Parathyroid adenoma (tissue), 2 donors: ENCODE data around the gene TMEM63A.

Experiments used
- H2AFZ ChIP-seq: fragments of 300-600 bp; sonication (generic); one replicate; pipeline ENCODE4 v1.7.0; 2017; ENCODE audit warnings: antibody characterized with exemption, mild to moderate bottlenecking
- H3K27ac ChIP-seq: fragments of 300-600 bp; sonication (generic); one replicate; pipeline ENCODE4 v1.7.0; 2017
- H3K27me3 ChIP-seq: fragments of 300-600 bp; sonication (generic); one replicate; pipeline ENCODE4 v1.7.0; 2017; ENCODE audit warnings: low read length; ENCODE audit not compliant: control insufficient read depth, insufficient read depth
- H3K36me3 ChIP-seq: fragments of 300-600 bp; sonication (generic); one replicate; pipeline ENCODE4 v1.7.0; 2017; ENCODE audit warnings: low read length; ENCODE audit not compliant: control insufficient read depth, insufficient read depth
- H3K4me1 ChIP-seq: fragments of 300-600 bp; sonication (generic); one replicate; pipeline ENCODE4 v1.7.0; 2017; ENCODE audit warnings: control low read depth
- H3K4me2 ChIP-seq: fragments of 300-600 bp; sonication (generic); one replicate; pipeline ENCODE4 v1.7.0; 2017; ENCODE audit warnings: low read length
- H3K4me3 ChIP-seq: fragments of 300-600 bp; sonication (generic); one replicate; pipeline ENCODE4 v1.7.0; 2017; ENCODE audit warnings: low read depth, low read length
- H3K79me2 ChIP-seq: fragments of 300-600 bp; sonication (generic); one replicate; pipeline ENCODE4 v1.7.0; 2017; ENCODE audit warnings: control low read depth
- H3K9ac ChIP-seq: fragments of 300-600 bp; sonication (generic); one replicate; pipeline ENCODE4 v1.7.0; 2017; ENCODE audit warnings: mild to moderate bottlenecking
- H3K9me3 ChIP-seq: fragments of 300-600 bp; sonication (generic); one replicate; pipeline ENCODE4 v1.7.0; 2017; ENCODE audit warnings: low read length; ENCODE audit not compliant: control insufficient read depth
- CTCF ChIP-seq: fragments of 300-600 bp; sonication (generic); IDR thresholded peaks from one replicate; pipeline ENCODE4 v1.7.0; 2017; ENCODE audit warnings: antibody characterized with exemption, mild to moderate bottlenecking
- donor health status: primary hyperparathyroidism.

Gene TMEM63A

GRCh38 chr1:225834417-225835329, 47.5 kb downstream of the TMEM63A start:
- Histone ChIP-seq H3K4me2 (no peak overlapping the region), H3K4me3 (no peak overlapping the region), H2AFZ (no peak overlapping the region), H3K27ac (peak overlapping the region; percentile 29), H3K79me2 (no peaks in the 10 kb centered on the region), H3K9me3 (no peaks in the 10 kb centered on the region), H3K9ac (no peak overlapping the region), H3K36me3 (no peaks in the 10 kb centered on the region), H3K27me3 (no peaks in the 10 kb centered on the region), H3K4me1 (no peaks in the 10 kb centered on the region)
- TF ChIP-seq CTCF, result no peak

- no peaks in the 10 kb centered on the region for H3K4me1 ChIP-seq
- H3K4me2 ChIP-seq, result no peak overlapping the region
- no peaks in the 10 kb centered on the region for H3K27me3 ChIP-seq
- no peaks in the 10 kb centered on the region for H3K9me3 ChIP-seq
- no peak overlapping the region for H3K9ac ChIP-seq
- H3K4me3 ChIP-seq, result no peak overlapping the region
- no peak overlapping the region for H2AFZ ChIP-seq
- no peaks in the 10 kb centered on the region for H3K79me2 ChIP-seq
- H3K36me3 ChIP-seq, result no peaks in the 10 kb centered on the region
- no peak for TF ChIP-seq CTCF
- H3K27ac ChIP-seq, result no peak overlapping the region
Observed at GRCh38 chr1:225830841-225831240, 51.3 kb downstream of the TMEM63A start.

GRCh38 chr1:225828706-225829345, 53.4 kb downstream of the TMEM63A start:
- H3K4me3 ChIP-seq, result no peak overlapping the region
- no peak overlapping the region for H3K9ac ChIP-seq
- H3K27me3 ChIP-seq, result no peaks in the 10 kb centered on the region
- H3K9me3 ChIP-seq, result no peaks in the 10 kb centered on the region
- no peaks in the 10 kb centered on the region for H3K36me3 ChIP-seq
- H2AFZ ChIP-seq, result no peak overlapping the region
- H3K4me1 ChIP-seq, result peaks cover 6% of the 10 kb centered on the region
- H3K79me2 ChIP-seq, result no peaks in the 10 kb centered on the region
- H3K4me2 ChIP-seq, result no peak overlapping the region
- no peak overlapping the region for H3K27ac ChIP-seq
- no peak for TF ChIP-seq CTCF

GRCh38 chr1:225827076-225827475, 55.1 kb downstream of the TMEM63A start:
- no peak overlapping the region for H3K27ac ChIP-seq
- H3K27me3 ChIP-seq, result no peaks in the 10 kb centered on the region
- H3K4me2 ChIP-seq, result no peak overlapping the region
- no peak overlapping the region for H3K9ac ChIP-seq
- H3K36me3 ChIP-seq, result no peaks in the 10 kb centered on the region
- no peaks in the 10 kb centered on the region for H3K9me3 ChIP-seq
- no peak overlapping the region for H2AFZ ChIP-seq
- TF ChIP-seq CTCF, result no peak
- H3K79me2 ChIP-seq, result peaks cover 9% of the 10 kb centered on the region
- H3K4me3 ChIP-seq, result no peak overlapping the region
- H3K4me1 ChIP-seq, result peaks cover 9% of the 10 kb centered on the region
